ENCODE measurements around the gene CHST3. TPM values are rescaled to one million over a fixed set of nuclear protein-coding genes. Genes with fewer than 3 reads are reported as not detected.

Gene CHST3
- total and polyA plus RNA-seq, 10 of the 15 experiments (the other 5 are each of a cell fraction or from before 2014, with no cell fraction given): 0.03 to 0.50 (median 0.05) TPM; not detected in 2

- no peaks in the 10 kb centered on the region for H3K27me3 ChIP-seq (replicated peaks in 1 of 2; ENCODE audit: control insufficient read depth in 2 of 2, insufficient read depth in 2 of 2, low read length in 1 of 2)
- no peak overlapping the region for H2AFZ ChIP-seq (ENCODE audit: control insufficient read depth, low read depth, low read length)
- H3K36me3 ChIP-seq (ENCODE audit: control insufficient read depth in 2 of 2, insufficient read depth in 2 of 2, low read length in 1 of 2): no peaks in the 10 kb centered on the region
- CTCF ChIA-PET: interaction anchor here (1.2 to 11.4 kb wide), 5 partner anchors 59 to 147 kb away, joined by 3 to 214 read pairs (median 4); no protein-coding TSS in a partner anchor
- 35% methylated on average over 10 of the region's 10 CpGs for WGBS (ENCODE audit: insufficient coverage, insufficient replicate concordance, low lambda C conversion rate, missing lambda C conversion rate)
- H4K20me1 ChIP-seq (ENCODE audit: control insufficient read depth, insufficient read depth): no peaks in the 10 kb centered on the region
- POLR2A ChIA-PET: no interaction called here
- DNase-seq (ENCODE audit: low read depth, low spot score) (no peak), ATAC-seq (no peak), FAIRE-seq (no peak)
- no peak overlapping the region for H3K4me2 ChIP-seq (ENCODE audit: control insufficient read depth, insufficient read depth)
- RAD21 ChIA-PET (ENCODE audit: unreplicated experiment): interaction anchor here (1.0 to 7.1 kb wide), 5 partner anchors 44 to 147 kb away, joined by 3 to 90 read pairs (median 3); no protein-coding TSS in a partner anchor
- no peak overlapping the region for H3K27ac ChIP-seq (ENCODE audit: control insufficient read depth, insufficient read depth)
- BruUV-seq (replicated peaks): no TSS peak
- no peaks in the 10 kb centered on the region for H3K79me2 ChIP-seq (ENCODE audit: control insufficient read depth, insufficient read depth, low read length)
- in situ Hi-C loops (cut with MboI) (no loop called here), intact Hi-C loops (cut with micrococcal nuclease; ENCODE audit: unreplicated experiment) (no loop called here)
- no peak for TF ChIP-seq BMI1 (IDR thresholded peaks at IDR 0.05; ENCODE audit: borderline replicate concordance)
- TF ChIP-seq, protein P1, sequence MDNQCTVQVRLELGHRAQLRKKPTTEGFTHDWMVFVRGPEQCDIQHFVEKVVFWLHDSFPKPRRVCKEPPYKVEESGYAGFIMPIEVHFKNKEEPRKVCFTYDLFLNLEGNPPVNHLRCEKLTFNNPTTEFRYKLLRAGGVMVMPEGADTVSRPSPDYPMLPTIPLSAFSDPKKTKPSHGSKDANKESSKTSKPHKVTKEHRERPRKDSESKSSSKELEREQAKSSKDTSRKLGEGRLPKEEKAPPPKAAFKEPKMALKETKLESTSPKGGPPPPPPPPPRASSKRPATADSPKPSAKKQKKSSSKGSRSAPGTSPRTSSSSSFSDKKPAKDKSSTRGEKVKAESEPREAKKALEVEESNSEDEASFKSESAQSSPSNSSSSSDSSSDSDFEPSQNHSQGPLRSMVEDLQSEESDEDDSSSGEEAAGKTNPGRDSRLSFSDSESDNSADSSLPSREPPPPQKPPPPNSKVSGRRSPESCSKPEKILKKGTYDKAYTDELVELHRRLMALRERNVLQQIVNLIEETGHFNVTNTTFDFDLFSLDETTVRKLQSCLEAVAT (IDR thresholded peaks at IDR 0.05): no peak
- no peak for TF ChIP-seq HDAC6 (IDR thresholded peaks at IDR 0.05; ENCODE audit: unreplicated experiment)
- H3K9ac ChIP-seq (ENCODE audit: control insufficient read depth, insufficient read depth, low read length): no peak overlapping the region
- H3K9me3 ChIP-seq (replicated peaks; ENCODE audit: control insufficient read depth, insufficient read depth, low read length): no peaks in the 10 kb centered on the region
- SMC1A ChIA-PET (ENCODE audit: uncharacterized antibody, unreplicated experiment): interaction anchor here (1.0 to 1.8 kb wide), 6 partner anchors 42 to 146 kb away, joined by 3 to 16 read pairs (median 4); no protein-coding TSS in a partner anchor
- H3K4me3 ChIP-seq: no peak overlapping the region
- no peaks in the 10 kb centered on the region for H3K4me1 ChIP-seq (ENCODE audit: control insufficient read depth, insufficient read depth, low read length)
Measured at GRCh38 chr10:72043016-72043834, 79.0 kb downstream of the CHST3 start.

Data from GM12878 (cell line).